HepG2 (cell line): ENCODE measurements around the gene TEX28.

ENCODE experiments used
- DMAP1 ChIP-seq: IDR thresholded peaks from 2 replicates; pipeline ENCODE4 v1.6.1; 2016
- EZH2 ChIP-seq: conservative IDR thresholded peaks from 2 replicates; pipeline ENCODE4 v1.6.1; 2012; ENCODE audit warnings: mild to moderate bottlenecking, low read depth, low read length, moderate library complexity
- POLR2A ChIP-seq, 2 experiments: IDR thresholded peaks; 2 replicates each; pipeline ENCODE4 v1.6.1; 2011; ENCODE audit warnings: low read depth in 2 of 2, low read length in 2 of 2, mild to moderate bottlenecking in 1 of 2, moderate library complexity in 1 of 2; ENCODE audit not compliant: insufficient read depth in 1 of 2
- TF ChIP-seq, protein P1 (sequence below): sonication (generic); formaldehyde crosslinking; IDR thresholded peaks from 2 replicates; pipeline ENCODE4 v1.5.0; 2020; ENCODE audit warnings: mild to moderate bottlenecking, missing genetic modification reagents, moderate library complexity

DNA sequence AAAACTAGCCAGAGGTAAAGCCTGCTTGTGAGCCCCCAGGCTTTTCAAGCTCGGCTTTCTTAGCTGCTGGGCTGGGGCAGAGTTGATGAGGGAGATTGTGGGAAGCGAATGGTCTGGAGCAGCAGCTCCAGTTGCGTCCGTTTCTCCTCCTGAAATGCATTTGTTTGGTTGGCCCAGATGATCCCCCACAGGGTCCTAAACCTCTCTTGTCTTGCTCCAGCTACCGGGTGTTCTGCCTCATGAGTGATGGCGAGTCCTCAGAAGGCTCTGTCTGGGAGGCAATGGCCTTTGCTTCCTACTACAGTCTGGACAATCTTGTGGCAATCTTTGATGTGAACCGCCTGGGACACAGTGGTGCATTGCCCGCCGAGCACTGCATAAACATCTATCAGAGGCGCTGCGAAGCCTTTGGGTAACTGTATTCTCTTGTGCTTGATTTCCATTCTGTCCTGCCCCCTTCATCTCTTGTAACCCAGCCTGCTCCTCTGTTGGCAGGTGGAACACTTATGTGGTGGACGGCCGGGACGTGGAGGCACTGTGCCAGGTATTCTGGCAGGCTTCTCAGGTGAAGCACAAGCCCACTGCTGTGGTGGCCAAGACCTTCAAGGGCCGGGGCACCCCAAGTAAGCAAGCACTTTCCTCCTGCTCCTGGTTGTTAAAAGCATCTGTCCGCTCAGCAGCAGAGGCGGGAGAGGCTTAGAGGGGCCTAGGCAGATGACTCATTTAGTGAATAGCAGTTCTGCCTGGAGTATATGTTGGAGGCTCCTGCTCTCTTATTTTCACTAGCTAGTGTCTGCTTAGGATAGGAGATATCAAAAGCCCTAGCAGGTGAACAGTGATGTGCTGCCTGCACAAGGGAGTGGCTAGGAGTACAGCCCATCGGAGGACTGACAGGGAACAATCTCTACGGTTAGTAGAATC lies 16.0 kb upstream of the TEX28 start:
- no peak for TF ChIP-seq POLR2A (IDR thresholded peaks at IDR 0.05; ENCODE audit: insufficient read depth in 1 of 2, low read depth in 2 of 2, low read length in 2 of 2)
- TF ChIP-seq, protein P1, sequence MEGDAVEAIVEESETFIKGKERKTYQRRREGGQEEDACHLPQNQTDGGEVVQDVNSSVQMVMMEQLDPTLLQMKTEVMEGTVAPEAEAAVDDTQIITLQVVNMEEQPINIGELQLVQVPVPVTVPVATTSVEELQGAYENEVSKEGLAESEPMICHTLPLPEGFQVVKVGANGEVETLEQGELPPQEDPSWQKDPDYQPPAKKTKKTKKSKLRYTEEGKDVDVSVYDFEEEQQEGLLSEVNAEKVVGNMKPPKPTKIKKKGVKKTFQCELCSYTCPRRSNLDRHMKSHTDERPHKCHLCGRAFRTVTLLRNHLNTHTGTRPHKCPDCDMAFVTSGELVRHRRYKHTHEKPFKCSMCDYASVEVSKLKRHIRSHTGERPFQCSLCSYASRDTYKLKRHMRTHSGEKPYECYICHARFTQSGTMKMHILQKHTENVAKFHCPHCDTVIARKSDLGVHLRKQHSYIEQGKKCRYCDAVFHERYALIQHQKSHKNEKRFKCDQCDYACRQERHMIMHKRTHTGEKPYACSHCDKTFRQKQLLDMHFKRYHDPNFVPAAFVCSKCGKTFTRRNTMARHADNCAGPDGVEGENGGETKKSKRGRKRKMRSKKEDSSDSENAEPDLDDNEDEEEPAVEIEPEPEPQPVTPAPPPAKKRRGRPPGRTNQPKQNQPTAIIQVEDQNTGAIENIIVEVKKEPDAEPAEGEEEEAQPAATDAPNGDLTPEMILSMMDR, result no peak
- TF ChIP-seq EZH2, result no peak
- no peak for TF ChIP-seq DMAP1 (CRISPR knock-in tag)
